H1 (cell line): ENCODE data around the gene MBD3L4.

Source experiments
- CTCF ChIP-seq, 3 experiments: IDR thresholded peaks; 1 replicate in 2 of 3; 2 replicates in 1 of 3; pipeline versions ENCODE4 v1.5.1 to v1.6.1; 2011; ENCODE audit warnings: low read length in 3 of 3, mild to moderate bottlenecking in 3 of 3, inconsistent platforms in 2 of 3, low read depth in 1 of 3, moderate library complexity in 1 of 3; ENCODE audit not compliant: insufficient read depth in 1 of 3; ENCODE audit errors: control extremely low read depth in 1 of 3
- EGR1 ChIP-seq: IDR thresholded peaks from 2 replicates; pipeline ENCODE4 v1.6.1; 2011; ENCODE audit warnings: low read depth, low read length, borderline replicate concordance
- FOSL1 ChIP-seq: IDR thresholded peaks from 2 replicates; pipeline ENCODE4 v1.6.1; 2011; ENCODE audit warnings: mild to moderate bottlenecking, low read depth, low read length, moderate library complexity; ENCODE audit not compliant: insufficient read depth
- GABPA ChIP-seq: IDR thresholded peaks from 2 replicates; pipeline ENCODE4 v1.6.1; 2011; ENCODE audit warnings: mild to moderate bottlenecking, low read length, moderate library complexity, borderline replicate concordance; ENCODE audit not compliant: insufficient read depth
- JUND ChIP-seq: IDR thresholded peaks from 2 replicates; pipeline ENCODE4 v1.6.1; 2011; ENCODE audit warnings: mild to moderate bottlenecking, improper control_type of control experiment, low read length
- POLR2AphosphoS5 ChIP-seq: IDR thresholded peaks from 2 replicates; pipeline ENCODE4 v1.6.1; 2011; ENCODE audit warnings: low read depth, low read length
- RNF2 ChIP-seq: fragments of 200-900, 300-1000 bp; sonication (generic); IDR thresholded peaks from 2 replicates; pipeline ENCODE4 v1.7.1; 2016; ENCODE audit warnings: borderline replicate concordance, low read depth, mild to moderate bottlenecking, antibody characterized with exemption, low read length; ENCODE audit not compliant: poor library complexity, severe bottlenecking; ENCODE audit errors: missing control alignments
- SP1 ChIP-seq: IDR thresholded peaks from 2 replicates; pipeline ENCODE4 v1.6.1; 2011; ENCODE audit warnings: low read depth, low read length
- TF ChIP-seq, protein P1 (sequence below): IDR thresholded peaks from 2 replicates; pipeline ENCODE4 v1.6.1; 2011; ENCODE audit warnings: low read depth, mild to moderate bottlenecking, low read length; ENCODE audit not compliant: insufficient read depth

GRCh38 chr19:7072541-7072940, 32.6 kb upstream of the MBD3L4 start:
- TF ChIP-seq CTCF (IDR thresholded peaks at IDR 0.05; ENCODE audit: control extremely low read depth in 1 of 3, insufficient read depth in 1 of 3, low read depth in 1 of 3, low read length in 3 of 3) (no peak), FOSL1 (no peak), RNF2 (no peak), POLR2AphosphoS5 (no peak), JUND (no peak), EGR1 (no peak), GABPA (no peak), SP1 (no peak)
- TF ChIP-seq, protein P1, sequence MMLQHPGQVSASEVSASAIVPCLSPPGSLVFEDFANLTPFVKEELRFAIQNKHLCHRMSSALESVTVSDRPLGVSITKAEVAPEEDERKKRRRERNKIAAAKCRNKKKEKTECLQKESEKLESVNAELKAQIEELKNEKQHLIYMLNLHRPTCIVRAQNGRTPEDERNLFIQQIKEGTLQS = no peak
